ENCODE data around the gene CACTIN.
"Not testable (repeated sequence)": the region's sequence is repeated elsewhere in the genome, so short reads cannot be mapped to it uniquely, and the experiment has no call there.

CACTIN gene

GRCh38 chr19:3585301-3586126 is 41.1 kb downstream of the CACTIN start, which contains the start of gene GIPC3:
Gene GIPC3 (plus strand): TSS chr19:3585478. CDS start chr19:3585598, 120 bp downstream.
- DNase-seq, result no peak

GRCh38 chr19:3584036-3584802 is 42.4 kb downstream of the CACTIN start:
- DNase-seq, result not testable (repeated sequence)

- DNase-seq, result not testable (repeated sequence)
These were observed 44.8 kb downstream of the CACTIN start for GRCh38 chr19:3581792-3582191.

GRCh38 chr19:3580156-3580934 is 46.2 kb downstream of the CACTIN start:
- DNase-seq, result no peak

DNA sequence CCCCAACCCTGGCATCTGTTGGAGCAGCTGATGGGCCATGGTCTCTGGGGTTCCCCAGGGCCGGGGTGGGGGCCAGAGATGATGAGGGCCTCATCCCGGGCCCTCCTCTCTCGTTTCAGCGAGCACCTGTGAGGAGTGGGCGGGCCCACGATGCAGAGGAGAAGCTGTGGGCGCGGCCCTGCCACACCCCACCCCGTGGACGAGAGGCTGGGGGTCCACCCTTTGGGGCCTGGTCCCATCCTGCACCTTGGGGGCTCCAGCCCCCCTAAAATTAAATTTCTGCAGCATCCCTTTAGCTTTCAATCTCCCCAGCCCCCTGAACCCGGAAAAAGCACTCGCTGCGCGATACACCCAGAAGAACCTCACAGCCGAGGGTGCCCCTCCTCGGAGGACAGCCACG is 48.2 kb downstream of the CACTIN start:
- no peak for DNase-seq

- DNase-seq, result no peak
These were observed 48.8 kb downstream of the CACTIN start for GRCh38 chr19:3577723-3578344.

DNA sequence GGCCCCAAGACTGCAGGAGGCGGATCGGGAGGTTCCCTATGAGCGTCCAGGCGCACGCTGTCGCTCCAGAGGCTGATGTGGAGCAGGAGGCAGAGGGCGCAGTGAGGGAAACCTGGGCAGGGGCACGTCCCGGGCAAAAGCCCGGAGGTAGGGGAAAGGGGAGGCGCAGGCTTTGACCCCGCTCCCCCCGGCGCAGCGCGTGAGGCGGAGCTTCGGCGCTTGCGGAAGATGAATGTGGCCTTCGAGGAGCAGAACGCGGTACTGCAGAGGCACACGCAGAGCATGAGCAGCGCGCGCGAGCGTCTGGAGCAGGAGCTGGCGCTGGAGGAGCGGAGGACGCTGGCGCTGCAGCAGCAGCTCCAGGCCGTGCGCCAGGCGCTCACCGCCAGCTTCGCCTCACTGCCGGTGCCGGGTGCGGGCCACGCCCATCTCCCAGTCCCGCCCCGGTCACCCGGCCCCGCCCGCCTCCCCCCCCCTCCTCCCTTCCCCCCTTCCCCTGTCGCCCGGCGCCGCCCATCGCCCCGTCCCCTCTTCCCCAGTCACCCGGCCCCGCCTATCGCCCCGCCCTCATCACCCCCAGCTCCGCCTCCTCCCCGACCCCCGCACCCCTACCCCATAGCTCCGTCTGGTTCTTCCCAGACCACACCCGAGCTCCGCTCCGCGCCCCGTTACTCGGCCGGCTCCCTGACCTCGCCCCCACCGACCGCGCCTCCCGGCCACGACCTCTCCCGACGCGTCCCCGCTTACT is 49.7 kb downstream of the CACTIN start:
- no peak for DNase-seq

DNA sequence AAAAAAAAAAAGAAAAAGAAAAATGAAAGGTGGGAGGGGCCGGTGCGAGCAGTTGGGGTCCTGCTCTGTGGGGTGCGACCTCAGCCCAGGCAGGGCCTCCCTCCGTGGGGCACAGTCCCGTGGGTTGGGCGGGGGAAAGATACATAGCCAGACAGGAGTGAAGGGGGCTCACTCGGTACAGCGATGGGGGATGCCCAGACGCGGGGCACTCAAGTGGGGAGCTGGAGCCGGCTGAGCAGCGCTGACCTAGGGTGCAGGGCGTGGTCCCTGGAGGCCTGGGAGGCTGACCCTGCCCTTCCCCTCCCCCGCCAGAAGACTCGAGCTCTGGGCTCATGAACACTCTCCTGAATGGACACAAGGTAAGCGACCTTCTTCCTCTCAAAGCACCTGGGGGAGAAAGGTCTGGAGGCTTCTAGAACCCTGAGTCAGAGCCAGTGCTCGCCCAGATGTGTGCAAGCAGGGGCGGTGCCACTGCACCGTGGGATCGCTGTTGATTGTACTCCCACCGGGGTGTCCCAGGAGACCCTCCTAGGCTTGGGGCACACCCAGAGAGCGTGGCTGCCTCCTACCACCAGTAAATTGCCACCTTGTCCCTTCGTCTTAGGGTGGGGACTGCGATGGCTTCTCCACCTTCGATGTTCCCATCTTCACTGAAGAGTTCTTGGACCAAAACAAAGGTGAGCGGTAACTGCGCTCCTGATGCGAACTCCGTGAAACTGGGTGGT is 50.5 kb downstream of the CACTIN start:
- DNase-seq, result no peak

DNA sequence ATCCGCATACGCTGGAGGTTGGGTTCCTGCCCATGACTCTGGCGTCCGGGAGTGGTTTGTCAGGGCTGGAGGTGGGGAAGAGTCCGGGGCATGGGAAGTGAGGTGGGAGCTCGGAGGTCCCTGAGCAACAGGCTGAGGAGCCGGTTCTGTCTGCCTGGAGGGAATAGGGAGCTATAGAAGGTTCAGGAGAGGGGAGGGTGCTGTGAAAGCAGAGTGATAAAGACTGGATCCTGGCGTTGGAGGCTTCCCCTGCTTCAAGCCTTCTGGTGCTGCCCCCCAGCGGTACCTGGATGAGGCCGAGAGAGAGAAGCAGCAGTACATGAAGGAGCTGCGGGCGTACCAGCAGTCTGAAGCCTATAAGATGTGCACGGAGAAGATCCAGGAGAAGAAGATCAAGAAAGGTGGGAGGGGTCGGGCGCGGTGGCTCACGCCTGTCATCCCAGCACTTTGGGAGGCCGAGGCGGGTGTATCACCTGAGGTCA is 51.3 kb downstream of the CACTIN start:
- DNase-seq, result no peak

DNA sequence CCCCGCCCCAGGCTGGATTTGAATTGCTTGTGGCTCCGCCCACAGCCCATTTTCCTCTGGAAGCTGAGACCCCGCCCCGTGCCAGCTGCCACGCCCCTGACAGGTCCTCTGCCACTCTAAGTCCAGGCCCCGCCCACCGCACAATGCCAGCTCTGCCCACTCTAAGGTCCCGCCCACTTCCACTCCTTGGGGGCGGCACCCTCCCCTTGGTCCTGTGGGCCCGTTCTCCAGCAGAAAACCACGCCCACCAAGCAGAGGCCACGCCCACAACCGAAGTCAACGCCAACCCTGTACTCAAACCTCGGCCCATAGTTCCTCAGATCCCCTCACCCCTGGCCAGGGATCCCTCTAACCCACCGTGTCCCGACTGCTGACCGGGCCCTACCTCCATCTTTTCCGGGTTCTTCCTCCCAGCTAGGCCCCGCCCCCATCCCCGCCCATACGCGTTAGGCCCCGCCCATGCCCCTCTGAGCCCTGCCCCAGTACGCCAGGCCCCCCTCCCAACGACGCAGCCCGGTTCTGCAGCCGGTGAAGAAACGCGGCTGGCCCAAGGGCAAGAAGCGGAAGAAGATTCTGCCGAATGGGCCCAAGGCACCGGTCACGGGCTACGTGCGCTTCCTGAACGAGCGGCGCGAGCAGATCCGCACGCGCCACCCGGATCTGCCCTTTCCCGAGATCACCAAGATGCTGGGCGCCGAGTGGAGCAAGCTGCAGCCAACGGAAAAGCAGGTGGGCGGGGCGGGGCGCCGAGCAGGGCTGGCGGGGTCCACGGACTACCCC is 52.5 kb downstream of the CACTIN start:
- DNase-seq, result peak; percentile 70

DNA sequence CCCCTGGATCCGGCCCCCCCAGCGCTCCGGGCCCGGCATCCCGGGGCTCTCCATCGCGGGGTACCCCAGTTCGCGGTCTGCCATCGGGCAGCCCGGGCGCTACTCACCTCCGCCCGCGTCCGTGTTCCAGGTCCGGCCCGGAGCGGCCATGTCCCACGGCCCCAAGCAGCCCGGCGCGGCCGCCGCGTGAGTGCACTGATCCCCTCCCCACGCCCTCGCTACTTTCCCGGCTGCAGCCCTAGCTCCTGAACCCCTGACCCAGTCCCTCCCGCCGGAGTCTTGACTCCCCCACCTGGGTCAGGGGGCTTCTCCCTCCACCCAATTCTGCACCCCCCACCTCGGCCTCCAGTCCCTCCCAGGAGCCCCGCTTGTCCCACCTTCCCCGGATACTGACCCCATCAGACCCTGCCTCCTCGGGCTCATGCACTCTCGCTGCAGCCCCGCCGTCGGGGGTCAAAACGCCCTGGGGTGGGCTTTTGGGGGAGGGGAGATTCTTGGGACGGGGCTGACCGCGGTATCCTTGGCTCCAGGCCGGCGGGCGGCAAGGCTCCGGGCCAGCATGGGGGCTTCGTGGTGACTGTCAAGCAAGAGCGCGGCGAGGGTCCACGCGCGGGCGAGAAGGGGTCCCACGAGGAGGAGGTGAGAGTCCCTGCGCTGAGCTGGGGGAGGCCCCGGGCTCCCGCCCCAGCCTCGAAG is 53.3 kb downstream of the CACTIN start:
- no peak for DNase-seq

DNA sequence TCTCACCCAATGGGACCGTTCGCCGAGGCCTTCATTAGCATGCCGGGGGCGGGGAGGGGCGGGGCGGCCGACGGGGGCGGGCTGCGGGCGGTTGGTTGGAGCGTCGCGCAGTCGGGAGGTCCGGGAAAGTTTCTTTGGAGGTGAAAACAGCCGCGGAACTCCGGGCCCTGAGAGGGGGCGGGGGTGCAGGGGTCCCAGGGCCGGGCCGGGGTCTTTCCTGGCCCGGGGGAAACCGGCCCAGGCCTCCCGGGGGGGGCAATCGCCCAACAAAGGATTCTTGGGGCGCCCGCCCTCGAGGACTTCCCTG is 53.8 kb downstream of the CACTIN start, which contains the start of gene HMG20B:
TSS of gene HMG20B (plus strand) at position 90 of the 307 bp plus-strand sequence. CDS start 366 bp downstream, outside the sequence.
- no peak for DNase-seq

- DNase-seq, result peak; percentile 99
These were observed 54.3 kb downstream of the CACTIN start for GRCh38 chr19:3572132-3572854.

DNA sequence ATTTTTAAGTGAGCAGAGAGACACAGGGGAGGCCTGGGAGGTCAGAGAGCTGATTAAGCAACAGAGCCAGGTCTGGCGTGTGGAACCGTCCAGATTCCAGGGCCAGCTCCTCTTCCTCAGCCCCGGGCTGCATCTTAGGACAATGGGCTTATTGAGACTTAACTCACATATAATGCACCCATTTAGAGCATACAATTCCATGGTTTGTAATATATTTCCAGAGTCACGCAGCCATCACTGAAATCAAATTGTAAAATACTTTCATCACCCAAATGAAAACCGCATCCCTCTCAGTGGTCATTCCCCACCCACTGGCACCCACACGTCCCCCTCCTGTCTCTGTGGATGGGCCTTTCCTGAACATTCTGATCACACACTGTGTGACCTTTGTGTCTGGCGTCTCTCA is 56.0 kb downstream of the CACTIN start:
- DNase-seq, result no peak

DNA sequence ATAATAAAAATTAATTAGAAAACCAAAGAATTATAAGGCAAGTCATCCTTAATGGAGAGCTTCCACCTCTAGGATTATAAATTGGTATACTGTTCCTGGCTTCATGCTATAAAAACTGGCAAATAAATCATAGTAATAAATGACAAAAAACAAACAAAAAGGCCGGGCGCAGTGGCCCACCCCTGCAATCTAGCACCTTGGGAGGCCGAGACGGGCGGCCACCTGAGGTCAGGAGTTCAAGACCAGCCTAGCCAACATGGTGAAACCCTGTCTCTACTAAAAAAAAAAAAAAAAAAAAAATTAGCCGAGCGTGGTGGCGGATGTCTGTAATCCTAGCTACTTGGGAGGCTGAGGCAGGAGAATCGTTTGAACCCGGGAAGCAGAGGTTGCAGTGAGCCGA is 56.5 kb downstream of the CACTIN start:
- DNase-seq, result not testable (repeated sequence)

- no peak for DNase-seq
These were observed 61.5 kb downstream of the CACTIN start for GRCh38 chr19:3565139-3565538.

DNA sequence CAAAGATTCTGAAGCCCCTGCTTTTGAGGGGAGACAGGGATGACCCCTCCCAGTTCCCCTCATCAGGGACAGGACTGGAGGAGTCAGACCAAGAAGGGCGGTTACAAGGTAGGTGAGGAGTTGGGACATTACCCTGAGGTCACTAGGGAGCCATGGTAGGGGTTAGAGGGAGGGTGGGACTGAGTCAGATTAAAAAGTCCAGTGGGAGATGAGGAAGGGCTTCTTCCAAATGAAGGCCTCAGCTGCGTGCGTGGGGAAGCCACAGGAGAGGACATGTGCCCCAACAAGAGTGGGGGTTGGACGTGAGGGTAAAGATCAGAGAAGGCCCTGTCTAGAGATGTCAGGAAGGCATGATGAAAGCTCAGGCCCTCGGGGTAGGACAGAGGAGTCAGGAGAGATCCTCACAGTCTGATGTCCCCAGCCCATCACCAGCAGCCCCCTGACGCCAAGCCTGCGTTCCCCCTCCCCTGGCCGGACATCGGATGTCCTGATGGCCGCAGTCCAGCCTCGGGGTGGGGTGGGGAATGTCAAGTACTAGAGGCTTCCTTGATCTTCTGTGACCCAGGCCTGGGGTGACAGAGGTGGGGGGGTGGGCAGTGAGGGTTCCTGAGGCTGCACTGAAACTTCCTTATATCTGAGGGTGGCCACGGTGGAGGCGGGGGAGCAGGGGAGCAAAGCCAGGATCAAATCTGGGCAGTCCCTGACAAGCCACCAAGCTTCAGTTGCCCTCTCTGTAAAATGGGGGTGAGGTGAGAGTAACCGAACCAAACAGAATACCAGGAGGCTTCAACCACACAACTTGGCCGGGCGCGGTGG is 62.7 kb downstream of the CACTIN start:
- no peak for DNase-seq

All from NK-92 treated with Interleukin-12 subunit alpha and Interleukin-12 subunit beta, amount 100 ng/mL, for 24 hours (cell line).